Right atrium auricular region (tissue), 2 donors: ENCODE measurements around the gene SOBP. TPM values are rescaled to one million over a fixed set of nuclear protein-coding genes. Genes with fewer than 3 reads are reported as not detected.

Experiments used
- DNase-seq: peaks from one replicate; pipeline ENCODE4 v3.0.0-alpha.2; 2019; ENCODE audit warnings: low spot score
- H3K27ac ChIP-seq, 2 donors: fragments of 200-600 bp; sonication (generic); 1 replicate in 1 of 2; 2 replicates in 1 of 2; pipeline ENCODE4 v1.5.1; 2016 to 2019
- H3K27me3 ChIP-seq, 2 donors: fragments of 200-600 bp; sonication (generic); one replicate each; pipeline versions ENCODE4 v1.5.1 to v1.6.0; 2017 to 2019
- H3K36me3 ChIP-seq: fragments of 200-600 bp; sonication (generic); one replicate; pipeline ENCODE4 v1.5.1; 2016
- H3K4me1 ChIP-seq, 2 donors: fragments of 200-600 bp; sonication (generic); one replicate each; pipeline versions ENCODE4 v1.5.1 to v1.6.0; 2017 to 2019
- H3K4me3 ChIP-seq, 2 donors: fragments of 200-600 bp; sonication (generic); 1 replicate in 1 of 2; 2 replicates in 1 of 2; pipeline ENCODE4 v1.5.1; 2017 to 2019; ENCODE audit warnings: mild to moderate bottlenecking in 1 of 2, moderate library complexity in 1 of 2
- H3K9me3 ChIP-seq, 2 donors: fragments of 200-600 bp; sonication (generic); one replicate each; pipeline ENCODE4 v1.5.1; 2019
- CTCF ChIP-seq, 2 donors: fragments of 200-600 bp; sonication (generic); IDR thresholded peaks; one replicate each; pipeline ENCODE4 v1.5.1; 2019; ENCODE audit warnings: antibody characterized with exemption in 2 of 2
- total RNA-seq, 2 donors: library from RNA; depleted of rRNA; stranded (reverse); fragments of >200 nt; gene quantifications; one replicate each; pipeline ENCODE4 v1.1.0, GENCODE V29; 2016

Gene SOBP
- total RNA-seq, 2 donors from 2014 or later: 8.2 to 8.5 TPM

DNA sequence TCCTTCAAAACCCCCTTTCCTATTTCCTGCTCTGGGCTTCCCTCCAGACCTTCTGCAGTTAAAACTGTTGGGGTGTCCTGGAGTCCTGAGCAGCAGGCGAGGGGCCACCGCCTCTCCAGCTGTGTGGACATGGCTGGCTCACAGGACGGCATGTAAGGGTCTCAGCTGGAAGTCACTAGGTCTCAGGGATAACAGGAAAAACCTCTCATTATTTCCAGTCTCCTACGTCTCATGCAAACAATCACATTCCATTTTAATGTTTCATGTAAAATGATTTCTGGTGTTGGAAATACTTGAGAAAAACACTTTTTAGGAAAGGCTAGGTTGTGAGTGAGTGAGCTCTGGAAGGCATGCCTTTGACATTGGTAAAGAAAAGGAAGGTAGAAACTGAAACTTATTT is 175.5 kb downstream of the SOBP start:
- Histone ChIP-seq H3K27me3 (no peaks in the 10 kb centered on the region), H3K36me3 (no peaks in the 10 kb centered on the region), H3K4me3 (no peak overlapping the region), H3K9me3 (no peaks in the 10 kb centered on the region), H3K4me1 (peaks cover 0 to 10% of the 10 kb centered on the region in 2 donors), H3K27ac (peak overlapping the region in 1 of 2 donors; percentile 35)
- DNase-seq: no peak
- no peak for TF ChIP-seq CTCF (IDR thresholded peaks at IDR 0.05)

- H3K27me3 ChIP-seq: no peaks in the 10 kb centered on the region
- no peaks in the 10 kb centered on the region for H3K36me3 ChIP-seq
- no peak overlapping the region for H3K4me3 ChIP-seq
- H3K9me3 ChIP-seq: no peaks in the 10 kb centered on the region
- DNase-seq: no peak
- H3K27ac ChIP-seq: peak overlapping the region in 1 of 2 donors; percentile 40
- H3K4me1 ChIP-seq: peaks cover 0 to 17% of the 10 kb centered on the region in 2 donors
- TF ChIP-seq CTCF (IDR thresholded peaks at IDR 0.05): no peak
Measured at GRCh38 chr6:107666084-107666980, 176.4 kb downstream of the SOBP start.

DNA sequence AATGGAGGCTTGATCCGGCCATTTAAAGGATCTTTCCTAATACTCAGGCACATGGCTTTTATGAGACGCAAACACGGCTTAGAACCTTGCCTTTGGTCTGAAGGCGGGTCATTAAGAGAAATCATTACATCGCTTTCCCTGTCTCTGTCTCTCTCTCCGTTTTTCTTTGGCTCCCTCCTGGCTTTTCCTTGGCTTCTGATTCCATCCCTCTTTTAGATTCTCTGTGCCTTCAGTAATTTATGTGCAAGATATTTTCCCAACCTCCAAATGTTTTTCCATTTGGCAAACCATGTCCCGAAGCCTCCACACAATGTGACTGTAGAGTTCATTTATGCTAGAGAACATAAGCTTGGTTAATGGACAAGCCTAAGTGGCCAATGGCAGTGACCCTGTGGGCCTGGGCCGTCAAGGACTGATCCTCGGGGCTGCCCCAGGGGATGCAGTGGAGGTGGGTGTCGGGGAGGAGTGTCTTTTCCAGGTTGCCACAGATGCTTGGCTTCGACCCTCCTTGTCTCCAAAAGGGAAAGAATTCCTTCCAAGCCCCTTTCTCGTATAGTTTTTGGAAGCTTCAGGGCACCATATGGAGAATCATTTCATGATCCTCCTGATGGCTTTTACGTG is 177.2 kb downstream of the SOBP start:
- H3K27ac ChIP-seq: peak overlapping the region in 1 of 2 donors; percentile 14
- TF ChIP-seq CTCF (IDR thresholded peaks at IDR 0.05): no peak
- no peak for DNase-seq

GRCh38 chr6:107667790-107668189 is 177.9 kb downstream of the SOBP start:
- H3K4me1 ChIP-seq: peaks cover 0 to 8% of the 10 kb centered on the region in 2 donors

More for the DNA sequence above, 177.2 kb downstream of the SOBP start:
- Histone ChIP-seq H3K9me3 (no peaks in the 10 kb centered on the region), H3K4me1 (peaks cover 0 to 10% of the 10 kb centered on the region in 2 donors), H3K36me3 (no peaks in the 10 kb centered on the region), H3K4me3 (no peak overlapping the region), H3K27me3 (no peaks in the 10 kb centered on the region)

More at GRCh38 chr6:107667790-107668189, 177.9 kb downstream of the SOBP start:
- Histone ChIP-seq H3K36me3 (no peaks in the 10 kb centered on the region), H3K9me3 (no peaks in the 10 kb centered on the region), H3K27me3 (no peaks in the 10 kb centered on the region), H3K4me3 (no peak overlapping the region), H3K27ac (no peak overlapping the region)
- DNase-seq: no peak
- TF ChIP-seq CTCF (IDR thresholded peaks at IDR 0.05): no peak
